GM19438 (cell line): ENCODE results near the gene PRKN.

ENCODE experiments used
- ATAC-seq: cut with Tn5 transposase; IDR thresholded peaks from one replicate; pipeline ENCODE4 v1.9.1; 2021; ENCODE audit warnings: low read depth; ENCODE audit not compliant: unreplicated experiment

Gene PRKN

DNA sequence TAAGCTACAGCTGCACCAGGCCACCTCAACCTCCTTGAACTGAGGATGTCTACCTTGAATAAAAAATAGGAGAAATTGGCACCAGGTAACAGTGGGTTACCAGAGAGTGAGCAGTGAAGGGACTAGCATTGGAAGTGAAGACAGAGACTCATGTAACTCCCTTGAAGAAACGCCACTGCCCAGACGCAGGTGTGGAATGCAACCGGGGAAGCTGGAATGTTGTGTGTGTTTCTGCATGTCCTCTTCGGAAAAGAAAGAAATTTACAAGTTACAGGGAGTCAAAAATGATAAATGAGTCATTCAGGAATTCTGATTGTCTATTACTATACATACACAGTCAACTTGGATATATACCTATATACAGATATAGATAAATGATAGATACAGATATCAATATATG lies 939.0 kb downstream of the PRKN start:
- no peak for ATAC-seq

DNA sequence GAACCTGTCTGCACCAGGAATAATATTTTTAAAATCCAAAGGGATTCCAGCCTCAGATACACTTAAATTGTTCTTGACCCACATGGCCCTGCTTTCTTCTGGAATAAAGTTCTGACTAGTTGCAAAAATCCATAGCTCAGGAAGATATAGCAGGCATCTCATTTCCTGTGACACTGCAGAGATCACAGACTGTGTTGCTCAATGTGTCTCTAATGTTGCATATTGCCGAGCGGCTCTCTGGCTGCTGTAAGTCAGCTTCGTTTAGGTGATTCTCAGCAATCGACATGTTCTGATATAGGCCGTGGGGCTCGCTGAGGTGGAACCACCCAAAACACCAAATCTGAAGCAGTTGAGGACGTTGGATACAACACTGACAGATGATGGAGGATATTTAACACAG lies 955.4 kb downstream of the PRKN start:
- ATAC-seq = no peak

DNA sequence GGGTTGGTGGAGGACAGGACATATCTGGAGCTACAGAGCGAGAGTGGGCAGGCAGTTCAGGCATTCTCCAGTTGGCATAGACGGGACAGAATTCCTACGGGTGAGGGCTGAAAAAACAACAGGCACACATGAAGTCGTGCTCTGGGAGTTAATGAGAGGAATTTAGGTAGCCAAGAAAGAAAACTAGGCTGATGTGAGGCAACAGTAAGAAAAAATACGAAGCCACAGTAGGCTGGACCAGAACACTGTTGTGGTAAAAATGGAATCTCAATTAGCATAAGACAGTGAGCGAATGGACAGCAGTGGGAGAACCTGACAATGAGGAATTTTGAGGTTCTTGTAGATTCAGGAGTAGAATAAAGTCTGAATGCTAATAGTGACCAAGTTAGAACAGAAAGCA lies 965.6 kb downstream of the PRKN start:
- no peak for ATAC-seq

DNA sequence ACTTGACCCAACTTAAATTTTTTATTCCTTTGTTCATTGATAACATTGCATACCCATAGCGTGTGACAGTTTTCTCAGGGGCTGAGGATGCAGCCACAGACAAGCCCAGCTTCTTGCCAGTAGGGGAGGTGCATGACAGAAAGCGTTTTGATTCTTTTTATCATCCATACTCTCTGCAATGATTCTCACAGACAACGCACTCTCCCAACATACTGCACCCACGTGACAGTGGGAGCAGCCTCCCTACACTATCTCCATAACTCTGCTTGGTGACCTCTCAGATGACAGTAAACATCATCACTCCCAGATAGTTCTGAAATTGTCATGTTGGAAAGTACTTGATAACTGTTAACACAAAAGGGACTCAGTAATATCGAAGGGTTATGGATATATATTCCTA lies 972.5 kb downstream of the PRKN start:
- ATAC-seq = no peak

DNA sequence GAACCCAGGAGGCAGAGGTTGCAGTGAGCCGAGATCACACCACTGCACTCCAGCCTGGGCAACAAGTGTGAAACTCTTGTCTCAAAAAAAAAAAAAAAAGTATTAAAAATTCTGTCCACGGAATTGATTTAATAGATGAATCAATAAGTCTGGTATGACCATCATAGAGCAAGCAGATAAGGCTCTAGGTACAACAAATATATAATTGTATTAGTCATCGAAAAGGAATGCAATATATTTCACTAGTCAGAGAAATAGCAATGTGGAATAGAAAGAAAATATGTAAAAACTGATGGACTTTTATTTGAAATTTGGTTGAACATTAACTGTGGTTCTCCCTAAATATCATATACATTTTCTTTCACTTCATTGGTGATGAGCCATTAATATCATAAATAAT lies 976.9 kb downstream of the PRKN start:
- ATAC-seq = no peak

DNA sequence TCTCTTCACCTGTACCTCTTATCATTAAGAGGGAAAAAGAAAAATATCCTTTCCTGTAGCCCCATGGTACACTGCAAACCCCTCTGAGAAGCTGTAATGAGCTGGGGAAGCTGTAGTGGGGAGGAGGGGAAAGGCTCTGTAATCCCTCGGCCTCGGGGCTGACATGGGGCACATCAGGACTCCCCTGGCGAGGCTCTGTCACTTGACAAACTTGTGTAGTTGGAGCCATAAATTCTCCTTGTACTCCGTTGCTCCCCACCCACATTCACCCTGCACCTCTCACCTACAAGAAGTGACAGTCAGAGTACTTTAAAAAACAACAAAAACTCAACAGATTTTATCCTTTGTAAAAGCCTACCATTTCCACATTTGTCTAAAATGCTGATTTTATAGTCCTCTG lies 978.0 kb downstream of the PRKN start:
- no peak for ATAC-seq

DNA sequence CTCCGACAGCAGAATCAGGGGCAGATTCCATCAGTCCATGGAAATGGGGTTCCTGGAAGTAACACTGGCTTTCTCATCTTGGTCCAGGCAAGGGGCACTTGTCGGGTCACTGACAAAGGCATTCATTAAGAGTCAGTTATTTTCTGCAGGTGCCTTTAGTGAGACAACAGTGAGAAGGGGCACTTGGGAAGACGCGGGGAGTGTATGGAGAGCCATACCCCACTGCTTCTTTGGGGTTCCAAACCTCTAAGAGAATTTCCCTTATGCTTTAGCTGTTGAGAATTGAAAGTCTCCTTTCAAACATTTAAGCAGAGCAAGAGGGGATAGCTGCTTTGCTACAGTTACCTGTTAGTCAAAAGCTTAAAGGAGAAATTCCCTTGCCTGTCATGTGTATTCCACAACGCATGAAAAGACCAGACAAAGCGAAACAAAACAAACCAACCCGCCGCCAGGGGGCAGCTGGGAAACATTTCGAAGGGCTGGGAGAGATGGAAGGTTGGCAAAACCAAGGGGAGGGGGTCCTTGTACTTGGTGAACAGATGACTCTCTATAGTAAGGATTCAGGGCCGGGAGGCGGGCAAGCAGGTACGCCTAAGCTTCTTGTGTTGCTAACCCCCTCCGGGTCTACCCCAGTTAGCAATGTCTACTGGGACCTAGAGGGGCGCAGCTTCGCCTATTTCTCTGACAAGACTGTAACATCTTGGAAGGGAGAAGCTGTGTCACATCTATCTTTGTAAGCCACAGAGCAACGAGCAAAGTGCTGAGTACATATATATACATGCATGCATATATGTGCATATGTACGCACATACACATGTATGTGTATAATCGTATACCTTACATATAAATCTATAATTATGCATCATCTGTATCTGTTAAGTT lies 978.8 kb downstream of the PRKN start:
- no peak for ATAC-seq

DNA sequence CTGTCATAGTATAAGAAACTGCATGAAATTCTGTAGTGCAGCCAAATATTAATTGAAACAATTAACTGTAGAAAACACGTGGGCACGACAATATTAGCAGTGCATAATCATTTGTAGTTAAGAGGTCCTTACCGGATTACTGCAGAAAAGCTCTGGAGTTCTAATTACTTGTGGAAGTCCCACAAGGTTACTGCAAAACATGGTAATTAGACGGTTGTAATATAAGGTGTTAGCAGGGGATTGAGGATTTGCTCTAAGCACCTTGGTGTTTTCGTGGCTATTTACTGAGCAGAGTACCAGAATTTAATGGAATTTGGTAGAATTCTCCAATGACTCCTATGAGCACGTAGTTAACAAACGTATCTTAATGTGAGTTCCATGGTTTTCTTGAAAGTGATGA lies 980.1 kb downstream of the PRKN start:
- no peak for ATAC-seq

DNA sequence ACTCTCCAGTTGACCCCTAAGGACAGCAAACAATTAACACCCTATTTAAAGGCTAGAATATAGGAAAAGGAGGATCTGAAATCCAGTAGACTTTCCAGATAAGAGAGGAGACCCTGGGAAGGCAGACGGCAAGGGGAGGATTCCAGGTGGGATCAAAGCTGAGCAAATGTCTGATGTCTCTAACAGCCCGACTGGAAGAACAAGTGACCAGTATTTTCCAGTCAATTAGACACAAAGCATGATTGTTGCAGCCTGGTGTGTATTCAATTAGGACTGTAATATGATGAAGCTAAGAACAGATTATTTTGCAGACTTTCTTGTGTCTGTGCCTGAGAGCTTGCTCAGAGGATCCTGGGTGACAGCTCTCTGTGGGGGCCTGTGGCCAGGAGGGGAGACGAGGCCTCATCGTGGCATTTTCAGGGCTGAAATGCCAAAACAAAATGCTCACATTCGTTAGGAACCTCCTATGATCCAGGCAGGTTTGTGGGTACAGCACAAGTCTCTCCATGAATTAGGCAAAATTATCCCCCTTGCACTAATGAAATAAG lies 981.9 kb downstream of the PRKN start:
- no peak for ATAC-seq

DNA sequence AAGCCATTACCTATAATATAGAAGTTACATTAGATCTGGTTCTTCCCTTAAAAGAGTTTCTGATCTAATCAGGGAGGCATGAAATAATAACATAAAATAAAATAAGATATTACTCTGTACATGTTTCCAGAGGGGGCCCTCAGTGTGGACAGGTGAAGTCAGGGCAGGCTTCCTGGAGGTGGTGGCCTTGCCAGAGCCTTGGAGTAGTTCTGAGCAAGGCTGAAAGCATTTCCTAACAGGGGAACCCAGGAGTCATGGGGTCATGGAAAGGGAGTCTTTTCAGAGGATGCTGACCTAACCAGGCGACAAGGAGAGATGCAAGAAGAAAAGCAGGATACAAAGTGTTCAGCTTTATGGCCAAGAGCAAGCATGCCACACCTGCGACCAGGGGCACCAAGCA lies 982.4 kb downstream of the PRKN start:
- no peak for ATAC-seq

DNA sequence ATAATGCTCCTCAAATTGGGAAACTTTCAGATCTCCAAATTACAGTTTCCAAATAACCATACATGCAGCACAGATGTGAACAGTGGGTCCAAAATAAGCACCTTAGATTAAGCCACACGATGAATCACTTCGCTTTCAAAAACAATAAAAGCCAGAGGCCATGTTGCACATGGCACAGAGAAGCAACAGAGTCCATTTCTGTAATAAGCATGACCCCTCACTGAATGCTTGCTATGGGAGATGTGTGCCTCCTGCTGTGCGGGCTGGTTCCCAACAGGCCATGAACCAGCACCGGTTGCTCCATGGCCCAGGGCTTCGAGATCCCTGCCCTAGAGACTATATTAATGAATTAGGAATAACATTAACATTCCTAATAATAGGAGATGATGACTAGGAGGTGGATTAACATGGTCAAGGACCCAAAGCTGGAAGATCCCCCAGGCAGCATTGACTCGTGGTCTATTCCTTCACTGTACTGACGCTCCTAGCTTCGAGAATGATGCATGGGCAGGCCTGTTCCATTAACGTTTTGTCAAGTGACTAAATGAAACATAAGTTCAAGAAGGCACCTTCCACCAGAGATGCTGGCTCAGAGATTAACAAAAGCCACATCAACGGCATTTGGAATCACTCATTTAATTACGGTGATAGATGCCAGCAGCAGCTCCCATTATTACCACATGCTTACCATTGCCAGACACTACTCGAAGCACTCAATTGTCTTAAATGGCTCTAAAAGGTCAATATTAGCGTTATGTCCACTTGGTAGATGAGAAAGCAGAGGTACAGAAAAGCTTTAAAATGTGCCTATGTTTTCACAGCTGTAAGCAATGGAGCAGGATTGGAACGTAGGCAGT lies 983.1 kb downstream of the PRKN start:
- ATAC-seq = no peak

DNA sequence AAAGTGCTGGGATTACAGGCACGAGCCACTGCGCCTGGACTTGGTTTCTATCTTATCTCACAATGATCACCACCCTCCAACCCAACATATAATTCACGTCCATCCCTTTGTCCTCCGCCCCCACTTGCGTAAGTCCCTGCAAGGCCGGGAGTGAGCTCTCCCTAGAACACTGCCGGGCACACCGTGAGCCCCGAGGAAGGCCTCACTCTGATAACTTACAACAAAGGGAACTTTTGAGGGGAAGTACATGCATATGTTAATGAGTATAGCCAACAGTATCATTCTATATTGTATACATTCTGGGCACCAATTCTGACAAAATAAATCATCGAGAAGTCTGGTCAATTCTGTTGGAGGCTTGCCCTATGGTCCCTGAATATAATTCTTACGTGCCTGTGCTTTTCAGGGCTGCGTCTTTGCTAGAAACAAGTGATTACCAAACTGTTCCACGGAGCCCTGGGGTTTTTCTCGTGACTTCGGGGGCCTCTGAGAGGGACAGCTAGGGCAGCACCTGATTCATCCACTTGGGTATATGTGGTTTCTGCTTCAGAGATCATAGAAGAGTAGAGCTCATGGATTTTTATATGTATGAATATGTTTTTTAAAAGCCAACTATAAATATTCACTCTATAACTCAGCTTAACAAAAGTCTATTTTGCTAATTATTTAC lies 983.9 kb downstream of the PRKN start:
- no peak for ATAC-seq

DNA sequence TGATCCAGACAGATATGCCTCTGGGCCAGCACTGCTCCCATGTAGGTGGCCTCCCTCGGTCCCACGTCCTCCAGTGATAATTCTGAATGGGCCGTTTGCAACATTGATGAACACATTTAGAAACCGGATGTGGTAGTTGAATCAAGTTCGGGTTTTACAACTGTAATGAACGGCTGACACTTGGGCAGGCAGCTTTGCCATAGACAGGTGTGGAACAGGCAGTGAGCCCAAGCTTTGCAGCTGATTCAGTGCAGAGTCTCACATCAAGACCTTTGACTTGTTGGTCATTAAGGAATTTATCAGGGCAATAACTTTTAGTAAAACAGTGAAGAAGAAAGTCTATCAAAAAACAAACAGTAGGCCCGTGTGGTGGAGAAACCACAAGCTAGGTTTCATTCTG lies 987.1 kb downstream of the PRKN start:
- no peak for ATAC-seq

DNA sequence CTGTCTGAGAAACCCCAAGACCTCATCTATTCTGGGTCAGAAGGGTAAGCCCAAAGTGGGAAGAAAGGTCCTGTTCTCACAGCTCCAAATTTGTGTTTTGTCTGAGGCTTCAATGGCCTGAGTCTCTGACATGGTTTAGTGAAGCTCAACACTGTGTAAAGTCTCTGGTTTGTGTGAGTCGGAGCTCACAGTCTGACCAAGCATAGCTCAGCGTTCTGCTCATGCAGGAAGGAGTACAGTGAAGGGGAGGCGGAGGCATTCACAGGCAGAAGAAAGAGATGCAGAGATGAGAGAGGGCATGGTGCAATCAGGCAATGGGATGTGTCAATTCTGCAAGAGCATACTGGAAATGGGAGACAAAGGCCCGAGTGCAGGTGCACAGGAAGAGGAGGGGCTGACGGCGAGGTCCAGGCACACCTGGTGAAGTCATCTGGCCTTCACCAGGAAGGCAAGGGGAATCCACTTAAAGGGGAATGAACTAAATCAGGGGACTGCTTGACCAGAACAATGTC lies 990.7 kb downstream of the PRKN start:
- no peak for ATAC-seq

DNA sequence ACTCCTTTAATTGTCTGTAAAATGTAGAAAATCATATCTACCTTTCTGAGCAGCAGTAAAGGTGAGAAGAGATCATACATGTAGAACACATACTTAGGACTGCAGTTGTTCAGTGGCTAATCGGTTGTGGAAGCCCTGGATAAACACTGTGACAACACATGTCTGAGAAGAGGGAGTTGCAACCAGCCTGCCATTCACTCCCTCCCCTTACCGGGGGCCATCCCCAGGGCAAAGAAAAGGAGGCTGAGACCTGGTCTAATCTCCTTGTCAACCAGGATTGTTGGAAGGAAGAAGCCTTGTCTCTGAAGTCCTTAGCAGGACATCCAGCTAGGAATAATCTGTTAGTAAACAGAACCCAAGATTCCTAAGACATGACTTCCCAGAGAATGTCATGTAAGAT lies 991.2 kb downstream of the PRKN start:
- no peak for ATAC-seq

DNA sequence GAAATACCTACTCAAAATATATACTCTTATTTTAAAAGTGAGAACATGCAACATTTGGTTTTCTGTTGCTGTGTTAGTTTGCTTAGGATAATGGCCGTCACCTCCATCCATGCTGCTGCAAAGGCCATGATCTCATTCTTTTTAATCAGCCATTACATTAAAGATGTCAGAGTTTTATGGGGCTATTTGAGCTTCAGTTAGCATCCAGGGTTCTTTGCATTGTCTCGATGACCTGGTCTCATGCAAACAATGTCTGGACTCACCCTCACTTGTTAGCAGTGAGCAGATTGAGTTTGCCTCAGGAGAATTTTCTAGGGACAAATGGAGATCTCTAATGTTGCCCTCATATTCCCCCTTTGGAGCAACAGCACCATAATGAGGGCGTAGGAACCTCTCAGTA lies 995.0 kb downstream of the PRKN start:
- no peak for ATAC-seq

DNA sequence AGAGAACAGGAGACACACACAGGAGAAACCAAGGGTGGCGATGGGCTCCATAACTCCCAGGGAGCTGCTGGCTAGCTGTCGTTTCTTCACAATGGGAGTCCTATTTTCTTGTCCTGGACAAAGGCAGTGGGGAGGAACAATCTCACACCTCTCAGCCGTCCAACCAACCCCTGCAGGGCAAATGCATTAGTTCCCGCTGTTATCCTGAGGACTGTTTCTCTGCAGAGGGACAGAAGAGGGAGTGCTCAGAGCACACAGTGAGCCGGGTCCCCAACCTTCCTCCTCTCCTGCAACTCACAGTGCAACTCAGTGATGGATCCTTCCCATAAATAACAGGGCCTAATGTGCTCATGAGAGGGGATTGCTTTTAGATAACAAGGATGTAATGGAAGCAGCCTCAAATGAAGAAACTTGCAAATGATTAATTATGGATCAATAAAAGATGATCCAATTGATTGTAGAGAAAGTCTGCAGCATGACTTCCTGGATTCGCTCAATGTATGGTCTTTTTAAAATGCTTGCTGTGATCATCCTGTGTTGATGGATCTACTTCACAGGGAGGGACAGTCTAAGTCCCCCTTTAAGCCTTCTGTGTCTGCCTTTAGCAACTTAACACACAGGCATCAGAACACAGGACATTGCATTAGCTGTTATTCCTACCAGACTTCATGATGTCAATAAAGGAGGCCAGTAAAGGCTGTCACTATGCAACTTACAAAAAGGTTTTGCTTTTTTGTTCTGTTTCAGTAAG lies 1000.3 kb downstream of the PRKN start:
- ATAC-seq = no peak

DNA sequence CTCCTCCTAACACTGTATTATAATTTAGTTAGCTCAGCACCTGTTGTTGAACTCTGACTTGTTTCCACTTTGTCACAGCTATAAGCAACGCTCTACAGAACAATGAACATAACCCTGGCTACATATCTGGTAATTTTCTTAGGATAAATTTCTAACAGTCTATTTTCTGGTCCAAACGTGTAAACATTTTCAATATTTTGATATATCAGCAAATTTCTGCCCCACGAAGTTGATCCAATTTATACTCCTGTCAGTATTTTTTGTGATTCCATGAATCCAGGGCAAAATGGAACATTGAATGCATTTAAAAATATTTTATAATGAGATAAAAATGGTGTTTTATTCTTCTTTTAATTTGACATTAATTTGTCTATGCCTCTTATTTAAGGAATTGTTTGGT lies 1005.2 kb downstream of the PRKN start:
- no peak for ATAC-seq

DNA sequence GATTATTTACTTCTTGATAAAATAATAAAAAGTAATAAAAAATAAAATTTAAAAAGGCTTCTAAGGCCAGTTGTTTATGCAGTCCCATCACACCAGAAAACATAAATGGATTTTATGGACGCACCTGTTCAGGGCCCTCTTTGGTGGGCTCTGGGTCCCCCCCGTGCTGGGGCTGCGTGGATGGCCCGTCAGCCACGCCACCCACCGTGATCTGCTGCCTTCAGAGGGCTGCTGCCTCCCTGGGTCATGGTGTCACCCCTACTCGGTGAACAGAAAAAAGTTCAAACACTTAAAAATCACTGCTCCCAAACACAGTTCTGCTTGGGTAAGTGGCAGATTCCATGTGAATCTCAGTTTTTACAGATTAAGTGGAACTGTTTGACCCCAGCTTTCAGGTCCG lies 1006.1 kb downstream of the PRKN start:
- ATAC-seq = no peak

DNA sequence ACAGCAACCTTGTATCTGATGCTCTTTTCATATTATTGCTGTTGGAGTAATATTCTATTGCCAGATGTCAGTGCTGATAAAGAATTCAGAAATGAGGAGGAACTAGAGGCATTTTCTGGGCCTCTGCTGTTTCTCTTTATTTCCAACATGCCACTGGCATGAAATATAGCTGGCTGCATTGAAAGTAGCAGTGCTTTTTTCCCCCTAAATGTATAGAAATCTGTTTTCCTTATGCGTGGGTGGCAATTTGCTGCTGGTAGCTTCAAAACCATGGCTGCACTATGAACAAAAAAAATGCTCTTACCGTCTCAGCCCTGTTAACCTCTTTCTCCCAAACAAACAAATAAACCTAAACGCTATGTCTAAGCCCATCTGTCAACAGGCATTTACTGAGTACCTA lies 1011.4 kb downstream of the PRKN start:
- no peak for ATAC-seq
